Stimulated activated CD8-positive, alpha-beta memory T cell treated with anti-CD3 and anti-CD28 coated beads, Interleukin-4, amount 100 ng/mL, for 24 hours (primary cell): ENCODE data around the gene NAA16.
A peak's percentile ranks its signal among the peaks of the same experiment; 100 is the strongest.

ENCODE experiments used
- DNase-seq: peaks from one replicate; pipeline ENCODE4 v3.0.0-alpha.2; 2020; ENCODE audit warnings: low read depth

The NAA16 gene

DNA sequence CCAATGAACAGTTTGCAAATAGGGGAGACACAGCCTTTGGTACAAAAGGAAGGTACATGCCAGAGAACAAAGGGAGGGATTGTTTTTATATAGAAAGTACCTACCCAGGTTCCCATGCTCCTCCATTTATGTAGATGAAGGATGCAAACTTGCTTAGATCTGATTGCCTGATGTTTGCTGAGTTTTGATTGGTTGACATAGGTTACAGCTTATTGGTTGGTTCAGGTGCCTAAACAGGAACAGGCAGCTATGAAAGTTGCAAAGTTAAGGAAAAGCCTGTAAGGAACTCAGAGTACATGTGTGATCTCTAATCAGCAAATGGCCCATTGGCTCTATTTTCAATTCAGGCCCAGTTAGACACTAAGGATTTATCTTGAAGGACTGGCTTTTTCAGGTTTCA is 6.5 kb upstream of the NAA16 start:
- DNase-seq = no peak

- DNase-seq = no peak
Measured at GRCh38 chr13:41306271-41307145, 4.6 kb upstream of the NAA16 start.

- no peak for DNase-seq
Measured at GRCh38 chr13:41307884-41308640, 3.0 kb upstream of the NAA16 start.

DNA sequence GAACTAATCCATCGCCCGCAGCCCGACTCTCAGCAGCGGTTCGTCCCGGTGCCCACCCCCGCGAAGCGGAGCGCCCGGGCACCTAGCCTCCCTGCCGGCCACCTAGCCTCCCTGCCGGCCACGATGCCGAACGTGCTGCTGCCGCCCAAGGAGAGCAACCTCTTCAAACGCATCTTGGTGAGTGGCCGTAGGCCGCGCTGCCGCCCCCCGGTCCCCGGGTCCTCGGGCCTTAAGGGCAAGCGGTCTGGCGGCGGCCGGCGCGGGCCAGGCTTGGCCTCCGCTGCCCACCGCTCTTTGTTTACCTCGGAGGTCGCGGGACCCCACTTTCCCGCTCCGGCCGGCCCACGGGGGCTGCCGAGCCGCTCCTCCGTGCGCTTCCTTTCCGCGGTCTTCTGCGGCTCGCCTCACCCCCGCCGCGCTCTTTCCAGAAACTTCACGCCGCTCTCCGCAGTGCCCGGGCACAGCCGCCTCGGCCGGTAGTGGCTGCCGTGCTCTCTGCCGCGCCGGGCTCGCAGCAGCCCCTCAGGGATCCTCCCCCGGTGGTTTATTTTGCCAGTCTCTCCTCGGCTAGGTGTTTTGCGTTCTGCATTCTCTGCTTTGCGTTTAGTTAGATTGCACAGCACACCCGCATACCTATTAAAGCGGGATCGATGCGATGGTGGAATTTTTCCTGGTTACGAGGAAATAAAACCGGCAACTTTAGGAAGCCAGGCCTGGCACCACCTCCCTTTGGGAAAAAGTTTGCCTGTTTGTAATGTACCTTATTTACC is 524 bp downstream of the NAA16 start:
- DNase-seq = peak; percentile 27

DNA sequence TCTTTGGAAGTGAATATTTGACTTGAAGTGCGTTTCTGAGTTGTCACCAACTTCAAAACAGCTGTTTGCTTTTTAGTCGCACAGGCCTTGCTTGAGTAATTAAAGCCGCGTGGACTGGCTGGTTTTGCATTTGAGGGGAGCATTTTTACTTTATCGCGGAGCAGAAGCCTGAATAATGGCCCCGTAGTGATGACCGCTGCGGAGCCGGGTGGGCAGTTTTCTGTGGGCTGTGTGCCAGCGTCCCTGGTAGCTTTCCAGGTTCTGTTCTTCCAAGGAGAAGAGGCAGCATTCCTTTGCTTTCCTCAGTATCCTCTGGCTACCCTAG is 1.1 kb downstream of the NAA16 start:
- no peak for DNase-seq

- DNase-seq = no peak
Measured at GRCh38 chr13:41313117-41313516, 2.0 kb downstream of the NAA16 start.

DNA sequence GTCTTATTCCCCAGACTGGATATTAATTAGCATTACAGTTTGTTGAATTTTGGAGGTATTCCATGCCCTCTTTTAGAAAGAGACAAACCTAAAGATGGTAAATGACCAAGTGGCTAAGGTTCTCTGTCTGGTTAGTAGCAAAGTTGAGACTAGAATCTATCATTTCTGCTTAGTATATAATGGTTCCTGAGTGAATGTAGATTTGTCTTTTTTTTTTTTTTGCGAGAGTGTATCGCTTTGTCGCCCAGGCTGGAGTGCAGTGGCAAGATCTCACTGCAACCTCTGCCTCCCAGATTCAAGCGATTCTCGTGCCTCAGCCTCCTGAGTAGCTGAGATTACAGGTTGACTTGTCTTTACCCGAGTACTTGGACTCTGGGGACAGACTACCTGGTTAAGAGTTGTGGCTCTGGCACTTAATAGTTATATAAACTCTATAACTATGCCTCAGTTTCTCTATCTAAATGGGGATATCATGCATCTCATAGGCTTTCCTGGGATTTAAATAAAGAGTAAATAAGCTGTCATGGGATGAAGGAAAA is 2.7 kb downstream of the NAA16 start:
- DNase-seq = no peak

- DNase-seq = no peak
Measured at GRCh38 chr13:41315443-41316047, 4.5 kb downstream of the NAA16 start.

DNA sequence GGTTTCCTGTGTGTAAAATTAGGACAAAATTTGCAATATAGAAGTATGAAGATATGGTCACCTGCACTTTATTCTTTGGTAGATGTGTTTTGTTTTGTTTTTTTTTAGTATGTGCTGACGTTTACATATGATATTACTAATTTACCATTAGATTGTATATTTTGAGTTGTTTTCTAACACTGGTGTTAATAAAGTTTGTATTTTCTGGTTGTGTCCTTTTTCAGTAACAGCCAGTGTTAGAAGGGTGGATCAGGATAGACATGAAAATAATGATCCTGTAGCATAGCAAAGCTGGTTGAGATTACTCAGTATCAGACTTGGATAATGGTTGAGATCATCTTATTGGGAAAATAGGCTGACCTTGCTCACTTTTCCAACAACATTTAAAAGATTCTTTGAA is 6.2 kb downstream of the NAA16 start:
- no peak for DNase-seq

DNA sequence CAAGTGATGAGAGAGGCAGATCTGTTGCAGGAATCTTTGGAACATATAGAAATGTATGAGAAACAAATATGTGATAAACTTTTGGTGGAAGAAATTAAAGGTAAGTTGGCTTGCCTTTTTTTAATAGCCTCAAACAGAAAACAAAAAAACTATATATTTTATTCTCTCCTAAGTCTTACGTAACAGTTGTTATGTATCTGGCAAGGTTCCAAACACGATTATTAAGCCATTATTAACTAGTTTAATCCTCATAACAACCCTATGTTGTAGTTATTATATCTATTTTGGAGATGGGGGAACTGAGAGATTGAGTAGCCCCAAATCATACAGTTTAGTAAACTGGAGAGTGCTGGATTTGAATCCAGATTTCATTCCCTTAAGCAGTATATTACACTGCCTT is 14.7 kb downstream of the NAA16 start:
- no peak for DNase-seq

GRCh38 chr13:41326661-41327060 is 15.6 kb downstream of the NAA16 start:
- no peak for DNase-seq

DNA sequence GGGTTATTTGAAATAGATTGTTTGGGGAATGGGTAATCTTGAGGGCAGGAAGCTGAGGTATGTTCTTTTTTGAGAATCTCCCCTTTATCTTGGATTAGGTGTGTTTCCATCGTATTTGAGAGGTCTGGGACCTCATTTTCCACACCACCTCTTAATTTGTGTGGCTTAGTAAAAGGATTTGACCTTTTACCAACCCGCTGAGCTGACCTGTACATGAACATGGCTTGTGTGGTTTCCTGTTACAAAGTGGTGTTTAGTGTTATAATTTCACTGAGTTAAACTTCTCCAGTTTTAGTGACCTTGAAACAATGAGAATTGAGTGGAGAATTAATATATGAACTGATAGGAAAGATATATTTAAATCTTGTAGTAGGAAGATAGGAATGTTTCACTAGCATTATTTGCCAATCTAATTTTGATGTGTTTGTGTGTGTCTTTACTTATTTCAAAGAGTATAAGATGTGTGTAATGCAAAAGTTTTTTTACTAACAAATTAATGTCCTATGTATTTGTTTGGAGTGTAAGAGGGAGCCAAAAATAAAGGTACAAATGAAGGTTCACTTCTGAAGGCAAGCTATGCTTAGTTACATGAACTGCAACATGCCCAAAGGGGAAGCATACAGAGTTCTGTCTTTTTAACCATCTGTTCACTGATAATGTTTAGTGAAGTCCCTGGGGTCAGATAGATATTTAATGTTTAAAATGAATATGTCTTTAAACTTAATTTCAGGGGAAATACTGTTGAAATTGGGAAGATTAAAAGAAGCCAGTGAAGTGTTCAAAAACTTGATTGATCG is 17.1 kb downstream of the NAA16 start:
- no peak for DNase-seq

DNA sequence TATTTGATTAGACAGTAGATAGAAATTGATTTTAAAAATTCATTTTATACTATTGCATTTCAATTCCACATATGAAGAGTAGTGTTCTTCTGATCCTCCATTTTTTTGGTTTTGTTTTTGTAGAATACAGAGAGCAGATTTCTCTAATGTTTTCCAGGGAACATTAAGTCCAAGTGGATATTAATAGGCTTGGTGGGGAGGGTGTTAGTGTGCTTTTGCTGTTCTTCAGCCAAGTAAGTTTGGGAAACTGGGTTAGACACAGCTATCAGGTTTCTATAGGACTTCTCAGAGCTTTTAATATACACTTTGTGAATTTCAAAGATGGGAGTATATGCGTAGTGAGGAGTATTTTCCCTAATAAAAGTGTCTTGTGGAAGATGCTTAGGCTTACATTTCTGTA is 21.8 kb downstream of the NAA16 start:
- no peak for DNase-seq

DNA sequence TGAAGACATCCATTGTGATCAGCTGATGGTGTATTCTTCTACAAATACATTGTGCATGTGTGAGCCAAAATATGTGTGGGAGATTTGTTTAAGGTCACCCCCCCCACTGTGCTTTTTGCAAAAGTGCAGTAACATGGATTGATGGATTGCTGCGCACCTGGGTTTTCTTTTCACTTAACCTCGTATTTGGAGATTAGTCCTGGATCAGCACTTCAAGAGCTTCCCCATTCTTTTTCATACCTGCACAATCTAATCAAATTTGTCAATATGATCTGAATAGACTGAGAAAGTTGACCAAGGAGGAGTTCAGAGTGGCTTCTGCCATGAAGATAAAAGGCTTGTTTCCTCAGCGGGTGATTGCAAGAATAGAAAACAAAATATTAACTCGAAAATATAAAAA is 23.7 kb downstream of the NAA16 start:
- no peak for DNase-seq

GRCh38 chr13:41344358-41344757 is 33.3 kb downstream of the NAA16 start:
- DNase-seq = no peak

GRCh38 chr13:41345165-41345913 is 34.3 kb downstream of the NAA16 start:
- no peak for DNase-seq

GRCh38 chr13:41345914-41346589 is 35.0 kb downstream of the NAA16 start:
- DNase-seq = no peak

- DNase-seq = peak; percentile 9
Measured at GRCh38 chr13:41352935-41353840, 42.1 kb downstream of the NAA16 start.

GRCh38 chr13:41354416-41354815 is 43.3 kb downstream of the NAA16 start:
- no peak for DNase-seq
